ENCODE results near the gene DYNLT4.
"Not testable (repeated sequence)": the region's sequence is repeated elsewhere in the genome, so short reads cannot be mapped to it uniquely, and the experiment has no call there.

DYNLT4 gene

DNA sequence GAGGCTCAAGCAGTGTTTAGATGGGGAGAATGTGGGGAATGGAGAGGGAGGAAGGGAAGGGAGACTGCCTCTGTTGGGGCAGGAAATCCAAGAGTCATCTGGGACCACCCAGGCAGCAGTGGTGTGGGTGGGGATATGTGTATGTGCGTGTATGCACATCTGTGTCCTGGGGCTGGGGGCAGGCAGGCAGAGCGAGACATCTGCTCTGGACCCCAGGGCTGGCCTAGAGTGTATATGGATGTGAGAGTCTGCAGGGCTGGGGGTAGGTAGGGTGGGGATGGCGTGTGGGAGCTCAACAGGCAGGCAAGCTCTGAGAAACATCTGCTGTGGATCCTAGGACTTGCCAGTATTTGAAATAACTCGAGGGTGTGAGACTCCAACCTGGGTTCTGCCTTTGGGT, 32.4 kb upstream of the DYNLT4 start:
- no peaks in the 10 kb centered on the region for H3K9me3 ChIP-seq (ENCODE audit: low read length)
- no peak overlapping the region for H3K9ac ChIP-seq (ENCODE audit: low read length)
- no peak overlapping the region for H3K27ac ChIP-seq (ENCODE audit: low read depth, low read length)
- peaks cover 3% of the 10 kb centered on the region for H3K4me1 ChIP-seq (ENCODE audit: insufficient read depth, low read length)
- no peak overlapping the region for H3K4me3 ChIP-seq (ENCODE audit: low read depth in 1 of 2, low read length in 2 of 2)
- no peaks in the 10 kb centered on the region for H3K36me3 ChIP-seq (ENCODE audit: insufficient read depth, low read length)
- no peaks in the 10 kb centered on the region for H3K27me3 ChIP-seq (ENCODE audit: control insufficient read depth in 1 of 2, insufficient read depth in 2 of 2, low read length in 2 of 2)

- not testable (repeated sequence) for H3K9ac ChIP-seq (ENCODE audit: low read length); H3K27ac ChIP-seq (ENCODE audit: low read depth, low read length); H3K27me3 ChIP-seq (ENCODE audit: control insufficient read depth in 1 of 2, insufficient read depth in 2 of 2, low read length in 2 of 2); H3K9me3 ChIP-seq (ENCODE audit: low read length); H3K4me3 ChIP-seq (ENCODE audit: low read depth in 1 of 2, low read length in 2 of 2); H3K36me3 ChIP-seq (ENCODE audit: insufficient read depth, low read length); H3K4me1 ChIP-seq (ENCODE audit: insufficient read depth, low read length)
Measured at GRCh38 chr1:44838294-44838693, 31.1 kb upstream of the DYNLT4 start.

- Histone ChIP-seq H3K27ac (ENCODE audit: low read depth, low read length) (no peak overlapping the region), H3K4me3 (ENCODE audit: low read depth in 1 of 2, low read length in 2 of 2) (no peak overlapping the region), H3K4me1 (ENCODE audit: insufficient read depth, low read length) (peaks cover 3% of the 10 kb centered on the region), H3K36me3 (ENCODE audit: insufficient read depth, low read length) (no peaks in the 10 kb centered on the region), H3K9me3 (ENCODE audit: low read length) (no peaks in the 10 kb centered on the region), H3K27me3 (ENCODE audit: control insufficient read depth in 1 of 2, insufficient read depth in 2 of 2, low read length in 2 of 2) (no peaks in the 10 kb centered on the region), H3K9ac (ENCODE audit: low read length) (no peak overlapping the region)
Measured at GRCh38 chr1:44835738-44836675, 28.9 kb upstream of the DYNLT4 start.

GRCh38 chr1:44834328-44834727, 27.2 kb upstream of the DYNLT4 start:
- Histone ChIP-seq H3K27ac (ENCODE audit: low read depth, low read length) (no peak overlapping the region), H3K27me3 (ENCODE audit: control insufficient read depth in 1 of 2, insufficient read depth in 2 of 2, low read length in 2 of 2) (no peaks in the 10 kb centered on the region), H3K4me1 (ENCODE audit: insufficient read depth, low read length) (peaks cover 3% of the 10 kb centered on the region), H3K9ac (ENCODE audit: low read length) (no peak overlapping the region), H3K9me3 (ENCODE audit: low read length) (no peaks in the 10 kb centered on the region), H3K4me3 (ENCODE audit: low read depth in 1 of 2, low read length in 2 of 2) (no peak overlapping the region), H3K36me3 (ENCODE audit: insufficient read depth, low read length) (no peaks in the 10 kb centered on the region)

GRCh38 chr1:44832056-44832705, 25.0 kb upstream of the DYNLT4 start:
- no peak overlapping the region for H3K9ac ChIP-seq (ENCODE audit: low read length)
- no peaks in the 10 kb centered on the region for H3K27me3 ChIP-seq (ENCODE audit: control insufficient read depth in 1 of 2, insufficient read depth in 2 of 2, low read length in 2 of 2)
- H3K9me3 ChIP-seq (ENCODE audit: low read length), result no peaks in the 10 kb centered on the region
- peaks cover 3% of the 10 kb centered on the region for H3K4me1 ChIP-seq (ENCODE audit: insufficient read depth, low read length)
- no peak overlapping the region for H3K27ac ChIP-seq (ENCODE audit: low read depth, low read length)
- no peaks in the 10 kb centered on the region for H3K36me3 ChIP-seq (ENCODE audit: insufficient read depth, low read length)
- H3K4me3 ChIP-seq (ENCODE audit: low read depth in 1 of 2, low read length in 2 of 2), result no peak overlapping the region

DNA sequence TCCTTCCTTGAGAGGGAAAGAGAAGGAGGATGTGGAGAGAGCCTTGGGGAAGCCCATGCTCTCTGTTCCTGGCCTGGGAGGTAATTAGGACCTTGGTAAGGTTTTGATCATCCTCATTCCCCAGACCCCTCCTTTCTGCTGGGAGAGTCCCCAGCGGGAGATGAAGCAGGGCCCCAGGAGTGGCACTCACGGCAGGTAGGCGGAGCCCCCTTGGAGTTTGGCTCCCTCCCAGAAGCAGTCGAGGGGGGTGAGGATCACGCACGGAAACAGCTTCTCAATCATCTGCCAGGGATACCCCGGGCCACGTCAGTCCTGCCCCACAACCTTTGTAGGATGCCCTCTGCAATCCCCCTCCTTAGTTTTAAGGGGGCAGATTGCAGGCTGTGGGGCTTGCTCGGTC, 24.4 kb upstream of the DYNLT4 start:
- no peak overlapping the region for H3K27ac ChIP-seq (ENCODE audit: low read depth, low read length)
- peaks cover 3% of the 10 kb centered on the region for H3K4me1 ChIP-seq (ENCODE audit: insufficient read depth, low read length)
- H3K9ac ChIP-seq (ENCODE audit: low read length), result no peak overlapping the region
- H3K27me3 ChIP-seq (ENCODE audit: control insufficient read depth in 1 of 2, insufficient read depth in 2 of 2, low read length in 2 of 2), result no peaks in the 10 kb centered on the region
- no peak overlapping the region for H3K4me3 ChIP-seq (ENCODE audit: low read depth in 1 of 2, low read length in 2 of 2)
- H3K36me3 ChIP-seq (ENCODE audit: insufficient read depth, low read length), result no peaks in the 10 kb centered on the region
- no peaks in the 10 kb centered on the region for H3K9me3 ChIP-seq (ENCODE audit: low read length)

- H3K27ac ChIP-seq (ENCODE audit: low read depth, low read length), result no peak overlapping the region
- no peaks in the 10 kb centered on the region for H3K9me3 ChIP-seq (ENCODE audit: low read length)
- peaks cover under 1% of the 10 kb centered on the region for H3K4me1 ChIP-seq (ENCODE audit: insufficient read depth, low read length)
- H3K36me3 ChIP-seq (ENCODE audit: insufficient read depth, low read length), result no peaks in the 10 kb centered on the region
- no peak overlapping the region for H3K4me3 ChIP-seq (ENCODE audit: low read depth in 1 of 2, low read length in 2 of 2)
- H3K9ac ChIP-seq (ENCODE audit: low read length), result no peak overlapping the region
- H3K27me3 ChIP-seq (ENCODE audit: control insufficient read depth in 1 of 2, insufficient read depth in 2 of 2, low read length in 2 of 2), result no peaks in the 10 kb centered on the region
Measured at GRCh38 chr1:44830900-44831304, 23.8 kb upstream of the DYNLT4 start.

DNA sequence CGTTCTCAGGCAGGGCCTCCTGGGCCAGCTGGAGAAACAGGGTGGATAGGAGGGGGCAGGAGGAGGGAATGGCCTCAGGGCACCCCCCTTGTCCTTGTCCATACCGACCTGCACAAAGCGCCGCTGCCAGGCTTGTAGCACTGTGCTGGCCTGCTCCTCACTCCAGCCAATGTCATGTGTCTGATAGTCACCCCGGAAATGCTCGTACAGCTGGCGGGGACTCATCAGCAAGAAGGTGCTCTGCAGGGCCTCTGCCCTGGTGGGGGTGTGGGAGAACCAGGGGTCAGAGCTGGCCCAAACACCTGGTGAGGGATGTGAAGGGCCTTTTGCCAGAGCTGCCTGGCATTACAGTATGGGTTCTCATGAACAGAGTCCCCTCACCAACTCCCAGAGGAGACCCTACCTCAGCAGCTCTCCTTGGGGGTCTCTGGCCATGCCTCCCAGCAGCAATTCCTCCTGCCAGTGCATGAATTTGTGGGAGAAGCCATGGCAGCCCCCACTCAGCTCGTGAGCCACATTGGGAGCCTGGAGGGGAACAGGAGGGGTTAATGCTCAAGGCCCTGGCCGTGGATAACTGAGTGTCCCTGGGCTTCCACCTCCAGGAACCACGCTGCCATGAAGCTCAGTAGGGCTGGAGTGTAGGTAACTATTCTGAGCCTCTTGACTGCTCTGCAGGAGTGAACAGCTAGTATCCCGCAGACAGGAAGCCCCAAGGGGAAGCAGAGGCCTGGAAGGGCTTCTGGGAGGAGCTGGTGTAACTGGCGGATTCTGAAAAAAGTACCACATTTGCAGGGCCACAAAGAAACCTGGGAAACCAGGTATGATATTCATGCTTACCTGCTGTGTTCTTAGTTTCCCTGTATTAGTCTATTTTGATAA, 22.6 kb upstream of the DYNLT4 start:
- H3K4me3 ChIP-seq (ENCODE audit: low read depth in 1 of 2, low read length in 2 of 2), result no peak overlapping the region
- H3K36me3 ChIP-seq (ENCODE audit: insufficient read depth, low read length), result no peaks in the 10 kb centered on the region
- H3K27me3 ChIP-seq (ENCODE audit: control insufficient read depth in 1 of 2, insufficient read depth in 2 of 2, low read length in 2 of 2), result no peaks in the 10 kb centered on the region
- H3K9me3 ChIP-seq (ENCODE audit: low read length), result no peaks in the 10 kb centered on the region
- H3K27ac ChIP-seq (ENCODE audit: low read depth, low read length), result no peak overlapping the region
- H3K9ac ChIP-seq (ENCODE audit: low read length), result no peak overlapping the region
- no peaks in the 10 kb centered on the region for H3K4me1 ChIP-seq (ENCODE audit: insufficient read depth, low read length)

DNA sequence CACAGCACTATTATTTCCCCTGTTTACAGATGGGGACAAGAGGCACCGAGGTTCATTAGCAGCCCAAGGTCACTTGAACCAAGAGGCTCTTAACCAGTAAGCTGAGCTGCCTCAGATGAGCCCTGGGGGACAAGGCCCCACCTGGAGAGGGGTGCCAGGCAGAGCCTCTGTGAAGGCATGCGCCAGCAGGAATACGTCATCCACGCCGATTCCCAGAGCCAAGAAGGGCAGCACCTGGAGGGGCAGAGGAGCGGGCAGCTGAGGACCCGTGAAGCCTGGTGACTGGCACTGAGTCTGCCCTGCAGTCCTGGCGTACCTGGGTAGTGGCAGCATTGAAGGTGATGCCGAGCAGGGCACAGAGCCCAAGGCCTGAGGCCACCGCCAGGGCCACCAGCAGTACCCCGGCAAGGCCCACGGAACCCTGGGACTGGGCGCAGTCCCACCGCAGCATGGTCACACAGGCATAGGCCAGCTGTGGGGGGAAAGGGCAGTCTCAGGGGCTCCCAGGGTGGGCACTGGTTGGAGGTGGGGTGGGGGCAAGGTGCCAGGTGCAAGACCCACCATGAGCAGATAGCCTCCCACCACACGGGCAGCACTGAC, 21.8 kb upstream of the DYNLT4 start:
- no peak overlapping the region for H3K27ac ChIP-seq (ENCODE audit: low read depth, low read length)
- no peak overlapping the region for H3K9ac ChIP-seq (ENCODE audit: low read length)
- no peaks in the 10 kb centered on the region for H3K36me3 ChIP-seq (ENCODE audit: insufficient read depth, low read length)
- H3K9me3 ChIP-seq (ENCODE audit: low read length), result no peaks in the 10 kb centered on the region
- no peaks in the 10 kb centered on the region for H3K4me1 ChIP-seq (ENCODE audit: insufficient read depth, low read length)
- no peak overlapping the region for H3K4me3 ChIP-seq (ENCODE audit: low read depth in 1 of 2, low read length in 2 of 2)
- H3K27me3 ChIP-seq (ENCODE audit: control insufficient read depth in 1 of 2, insufficient read depth in 2 of 2, low read length in 2 of 2), result no peaks in the 10 kb centered on the region

GRCh38 chr1:44828003-44828651, 21.0 kb upstream of the DYNLT4 start:
- Histone ChIP-seq H3K27ac (ENCODE audit: low read depth, low read length) (no peak overlapping the region), H3K9ac (ENCODE audit: low read length) (no peak overlapping the region), H3K27me3 (ENCODE audit: control insufficient read depth in 1 of 2, insufficient read depth in 2 of 2, low read length in 2 of 2) (no peaks in the 10 kb centered on the region), H3K4me1 (ENCODE audit: insufficient read depth, low read length) (no peaks in the 10 kb centered on the region), H3K36me3 (ENCODE audit: insufficient read depth, low read length) (no peaks in the 10 kb centered on the region), H3K9me3 (ENCODE audit: low read length) (no peaks in the 10 kb centered on the region), H3K4me3 (ENCODE audit: low read depth in 1 of 2, low read length in 2 of 2) (no peak overlapping the region)

All from muscle layer of colon (tissue), 2 donors.